HEK293 (cell line): Measurements from ENCODE around the gene SOX18.

Experiments
- CTCF ChIA-PET: fragments of 350-600 bp; formaldehyde crosslinking; extraction: SDS; loops from one replicate; lab custom pipeline; 2021; ENCODE audit warnings: antibody characterized with exemption; lab: Yijun Ruan, JAX
- POLR2A ChIA-PET: fragments of 300-600 bp; formaldehyde crosslinking; extraction: SDS; loops from one replicate; lab custom pipeline; 2020; ENCODE audit warnings: antibody characterized with exemption, inconsistent platforms; lab: Yijun Ruan, JAX
- H3K27ac ChIP-seq: fragments of 200-500 bp; sonication (Bioruptor generic); 2 replicates; pipeline ENCODE4 v1.5.1; 2014; ENCODE audit warnings: low read depth, low read length, control low read depth, inconsistent platforms; ENCODE audit errors: extremely low read depth
- H3K36me3 ChIP-seq, 2 experiments: fragments of 200-500 bp in 1 of 2; sonication (Bioruptor generic) in 1 of 2; 1 replicate in 1 of 2; 2 replicates in 1 of 2; pipeline ENCODE4 v1.5.1; 2014 to 2017; ENCODE audit warnings: inconsistent platforms in 2 of 2, low read length in 2 of 2; ENCODE audit not compliant: control insufficient read depth in 2 of 2, insufficient read depth in 1 of 2
- H3K4me1 ChIP-seq: fragments of 200-500 bp; sonication (Bioruptor generic); 2 replicates; pipeline ENCODE4 v1.5.1; 2014; ENCODE audit warnings: mild to moderate bottlenecking, low read length, inconsistent platforms; ENCODE audit not compliant: control insufficient read depth, insufficient read depth
- H3K4me3 ChIP-seq: 2 replicates; pipeline ENCODE4 v1.5.1; 2011; ENCODE audit warnings: low read depth, mild to moderate bottlenecking, control low read depth, low read length, moderate library complexity
- H3K9me3 ChIP-seq: fragments of 200-500 bp; sonication (Bioruptor generic); 2 replicates; pipeline ENCODE4 v1.5.1; 2014; ENCODE audit warnings: low read depth, low read length, inconsistent platforms; ENCODE audit not compliant: control insufficient read depth, insufficient read depth
- CTCF ChIP-seq: fragments of 450-650 bp; formaldehyde crosslinking; IDR thresholded peaks from 2 replicates; pipeline ENCODE4 v1.5.1; 2016; ENCODE audit warnings: missing biosample characterization, missing genetic modification characterization
- KLF17 ChIP-seq: fragments of 450-650 bp; formaldehyde crosslinking; IDR thresholded peaks from 2 replicates; pipeline ENCODE4 v1.5.1; 2016; ENCODE audit warnings: missing biosample characterization, missing genetic modification characterization
- PRDM1 ChIP-seq: fragments of 450-650 bp; formaldehyde crosslinking; IDR thresholded peaks from 2 replicates; pipeline ENCODE4; 2016; ENCODE audit warnings: missing biosample characterization, missing genetic modification characterization
- SP2 ChIP-seq: fragments of 450-650 bp; formaldehyde crosslinking; IDR thresholded peaks from 2 replicates; pipeline ENCODE4 v1.5.1; 2016; ENCODE audit warnings: missing biosample characterization, missing genetic modification characterization
- ZBTB10 ChIP-seq: fragments of 450-650 bp; formaldehyde crosslinking; IDR thresholded peaks from 2 replicates; pipeline ENCODE4 v1.5.1; 2016; ENCODE audit warnings: missing biosample characterization, missing genetic modification characterization
- ZBTB8A ChIP-seq: fragments of 450-650 bp; formaldehyde crosslinking; IDR thresholded peaks from 2 replicates; pipeline ENCODE4 v1.5.1; 2016; ENCODE audit warnings: missing biosample characterization, missing genetic modification characterization
- ZIC2 ChIP-seq: fragments of 450-650 bp; formaldehyde crosslinking; IDR thresholded peaks from 2 replicates; pipeline ENCODE4 v1.5.1; 2016; ENCODE audit warnings: missing biosample characterization, missing genetic modification characterization
- ZNF114 ChIP-seq: fragments of 450-650 bp; formaldehyde crosslinking; IDR thresholded peaks from 2 replicates; pipeline ENCODE4 v1.5.0; 2017; ENCODE audit warnings: missing biosample characterization, missing genetic modification characterization
- ZNF2 ChIP-seq: fragments of 450-650 bp; formaldehyde crosslinking; IDR thresholded peaks from 2 replicates; pipeline ENCODE4 v1.5.1; 2016; ENCODE audit warnings: missing biosample characterization, missing genetic modification characterization
- ZNF221 ChIP-seq: fragments of 450-650 bp; formaldehyde crosslinking; IDR thresholded peaks from 2 replicates; pipeline ENCODE4 v1.5.1; 2017; ENCODE audit warnings: missing biosample characterization, missing genetic modification characterization, borderline replicate concordance
- ZNF274 ChIP-seq, 2 experiments: fragments of 200-500 bp in 1 of 2; fragments of 450-650 bp in 1 of 2; sonication (Bioruptor generic) in 1 of 2; formaldehyde crosslinking in 1 of 2; IDR thresholded peaks; 2 replicates each; pipeline versions ENCODE4 v1.5.1 to v1.6.1; 2014 to 2016; ENCODE audit warnings: borderline replicate concordance in 1 of 2, inconsistent platforms in 1 of 2, low read length in 1 of 2, missing biosample characterization in 1 of 2, missing genetic modification characterization in 1 of 2
- ZNF398 ChIP-seq: fragments of 450-650 bp; formaldehyde crosslinking; IDR thresholded peaks from 2 replicates; pipeline ENCODE4 v1.5.1; 2017; ENCODE audit warnings: missing biosample characterization, missing genetic modification characterization
- ZNF518A ChIP-seq: fragments of 450-650 bp; formaldehyde crosslinking; conservative IDR thresholded peaks from 2 replicates; pipeline ENCODE4 v1.5.1; 2016; ENCODE audit warnings: low read depth, missing biosample characterization, missing genetic modification characterization
- ZNF571 ChIP-seq: fragments of 450-650 bp; formaldehyde crosslinking; IDR thresholded peaks from 2 replicates; pipeline ENCODE4 v1.5.0; 2017; ENCODE audit warnings: missing biosample characterization, missing genetic modification characterization
- ZNF623 ChIP-seq: fragments of 450-650 bp; formaldehyde crosslinking; IDR thresholded peaks from 2 replicates; pipeline ENCODE4 v1.5.1; 2016; ENCODE audit warnings: missing biosample characterization, missing genetic modification characterization
- ZNF692 ChIP-seq: fragments of 450-650 bp; formaldehyde crosslinking; IDR thresholded peaks from 2 replicates; pipeline ENCODE4 v1.5.1; 2016; ENCODE audit warnings: missing biosample characterization, missing genetic modification characterization
- ZSCAN16 ChIP-seq: fragments of 450-650 bp; formaldehyde crosslinking; IDR thresholded peaks from 2 replicates; pipeline ENCODE4 v1.5.1; 2016; ENCODE audit warnings: missing biosample characterization, missing genetic modification characterization

The SOX18 gene

GRCh38 chr20:64055893-64056638 is 6.6 kb upstream of the SOX18 start (continued):
- peak; percentile 45 for TF ChIP-seq ZBTB8A
- TF ChIP-seq ZNF692, result no peak
- TF ChIP-seq ZNF114, result no peak
- TF ChIP-seq CTCF (tag by site-specific recombination), result no peak
- TF ChIP-seq SP2 (tag by site-specific recombination), result 0 out of 2 replicates have a peak, but pooled peaks have one; percentile 12
- no peak for TF ChIP-seq ZNF571
- no peak for TF ChIP-seq ZNF221 (tag by site-specific recombination)
- TF ChIP-seq ZSCAN16 (tag by site-specific recombination), result no peak
- no peak for TF ChIP-seq PRDM1 (tag by site-specific recombination)
- TF ChIP-seq ZNF2, result no peak
- no peak for TF ChIP-seq ZNF398 (tag by site-specific recombination)
- TF ChIP-seq KLF17 (tag by site-specific recombination), result no peak
- no peak for TF ChIP-seq ZNF518A
- TF ChIP-seq, all 188 proteins: peak for 15

- H3K36me3 ChIP-seq, result no peaks in the 10 kb centered on the region
- no peaks in the 10 kb centered on the region for H3K4me1 ChIP-seq
- ChIA-PET CTCF (interaction anchor here (0.7 to 3.0 kb wide), 5 partner anchors 16 to 300 kb away, joined by 3 to 19 read pairs (median 4); partner anchors contain the start of genes C20orf204 and PRPF6), POLR2A (interaction anchor here (0.7 to 1.0 kb wide), 2 partner anchors 16 to 158 kb away, joined by 4 to 5 read pairs; no protein-coding TSS in a partner anchor)
- no peak overlapping the region for H3K27ac ChIP-seq
- no peak overlapping the region for H3K4me3 ChIP-seq
- TF ChIP-seq ZNF623 (tag by site-specific recombination) (peak; percentile 99), ZNF274 (IDR thresholded peaks at IDR 0.05; ENCODE audit: low read length) (no peak), ZNF274 (tag by site-specific recombination; IDR thresholded peaks at IDR 0.05; ENCODE audit: borderline replicate concordance) (no peak), ZIC2 (tag by site-specific recombination) (0 out of 2 replicates have a peak, but pooled peaks have one; percentile 27), ZBTB10 (tag by site-specific recombination) (0 out of 2 replicates have a peak, but pooled peaks have one; percentile 60), ZNF398 (tag by site-specific recombination) (no peak)
- no peaks in the 10 kb centered on the region for H3K9me3 ChIP-seq
These were observed 6.0 kb upstream of the SOX18 start for GRCh38 chr20:64055396-64055892.
